ENCODE results near the gene CDC42BPB. TPM values are rescaled to one million over a fixed set of nuclear protein-coding genes. Genes with fewer than 3 reads are reported as not detected.

Gene CDC42BPB
- total RNA-seq, 1 donor from 2014 or later = 55.0 TPM

DNA sequence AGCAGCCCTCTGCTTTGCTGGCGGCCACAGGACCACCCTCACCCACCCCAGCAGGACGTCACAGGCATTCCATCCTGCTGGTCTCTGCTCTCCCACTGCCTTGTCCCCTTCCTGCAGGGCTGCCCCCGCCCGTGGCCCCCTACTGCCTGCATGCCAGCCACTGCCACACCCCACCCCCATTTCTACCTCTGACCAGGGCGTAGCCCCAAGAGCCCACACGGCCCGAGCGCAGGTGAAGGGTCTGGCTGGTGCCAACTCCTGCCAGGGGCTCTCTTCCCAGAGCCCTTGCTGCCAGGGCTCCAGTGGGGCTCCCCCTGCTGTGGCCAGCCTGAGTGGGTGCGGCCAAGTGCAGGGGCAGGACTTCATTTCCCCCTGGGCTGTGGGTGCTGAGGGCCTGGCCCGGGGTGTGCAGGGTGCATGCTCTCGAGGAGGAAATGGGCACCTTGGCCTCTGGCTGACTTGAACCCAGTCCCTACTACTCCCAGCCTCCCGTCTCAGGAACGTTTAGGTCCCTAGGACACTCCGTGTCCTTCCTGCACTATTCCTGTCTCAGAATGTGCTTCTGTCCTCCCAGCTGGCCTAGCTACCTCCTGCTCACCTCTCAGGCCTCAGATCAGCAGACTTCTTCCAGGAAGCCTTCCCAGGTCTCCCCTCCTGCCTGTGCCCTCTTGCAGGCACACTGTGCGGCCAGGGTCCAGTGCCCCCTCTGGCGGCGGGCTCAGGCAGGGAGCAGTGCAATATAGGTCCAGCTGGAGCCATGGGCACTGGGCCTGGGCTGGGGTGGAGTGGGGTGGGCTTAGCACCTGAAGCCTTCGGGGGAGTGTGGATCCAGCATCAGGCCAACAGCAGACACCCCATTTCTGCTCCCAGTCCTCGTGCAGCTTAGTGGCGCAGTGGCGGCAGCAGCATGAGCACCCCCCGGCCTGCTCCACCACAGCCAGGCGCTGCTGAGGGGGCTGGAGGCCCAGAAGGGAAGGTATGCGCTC is 28.1 kb upstream of the CDC42BPB start:
- TF ChIP-seq CTCF (IDR thresholded peaks at IDR 0.05; ENCODE audit: insufficient read depth, low read length, severe bottlenecking) = peak; percentile 9
- DNase-seq (ENCODE audit: low read depth) = no peak
- H3K36me3 ChIP-seq (ENCODE audit: control insufficient read depth, insufficient read depth, low read length) = no peaks in the 10 kb centered on the region
- FAIRE-seq = no peak
- no peak overlapping the region for H3K4me3 ChIP-seq (ENCODE audit: low read depth, low read length)
- H3K27me3 ChIP-seq (ENCODE audit: control insufficient read depth, insufficient read depth, low read length) = peaks cover 21% of the 10 kb centered on the region

- Histone ChIP-seq H3K4me3 (ENCODE audit: low read depth, low read length) (no peak within 1 kb of the TSS), H3K36me3 (ENCODE audit: control insufficient read depth, insufficient read depth, low read length) (no peaks in the 10 kb centered on the region), H3K27me3 (ENCODE audit: control insufficient read depth, insufficient read depth, low read length) (peaks cover 17% of the 10 kb centered on the region)
- no peak for DNase-seq (ENCODE audit: low read depth)
- no peak for FAIRE-seq
- no peak for TF ChIP-seq CTCF (IDR thresholded peaks at IDR 0.05; ENCODE audit: insufficient read depth, low read length, severe bottlenecking)
These were observed 26.9 kb upstream of the CDC42BPB start, which contains the start of gene LBHD2 for GRCh38 chr14:103084021-103084919. Gene LBHD2, plus strand, starts transcription at chr14:103084210. Its CDS starts 1,803 bp downstream, at chr14:103086013.

- no peak for DNase-seq (ENCODE audit: low read depth)
- H3K4me3 ChIP-seq (ENCODE audit: low read depth, low read length) = no peak overlapping the region
- H3K27me3 ChIP-seq (ENCODE audit: control insufficient read depth, insufficient read depth, low read length) = peaks cover 13% of the 10 kb centered on the region
- no peak for TF ChIP-seq CTCF (IDR thresholded peaks at IDR 0.05; ENCODE audit: insufficient read depth, low read length, severe bottlenecking)
- no peak for FAIRE-seq
- no peaks in the 10 kb centered on the region for H3K36me3 ChIP-seq (ENCODE audit: control insufficient read depth, insufficient read depth, low read length)
These were observed 24.6 kb upstream of the CDC42BPB start for GRCh38 chr14:103081951-103082350.

GRCh38 chr14:103078860-103079587 is 21.7 kb upstream of the CDC42BPB start:
- no peak for DNase-seq (ENCODE audit: low read depth)
- Histone ChIP-seq H3K27me3 (ENCODE audit: control insufficient read depth, insufficient read depth, low read length) (no peaks in the 10 kb centered on the region), H3K4me3 (ENCODE audit: low read depth, low read length) (no peak overlapping the region), H3K36me3 (ENCODE audit: control insufficient read depth, insufficient read depth, low read length) (no peaks in the 10 kb centered on the region)
- no peak for TF ChIP-seq CTCF (IDR thresholded peaks at IDR 0.05; ENCODE audit: insufficient read depth, low read length, severe bottlenecking)
- FAIRE-seq = no peak

DNA sequence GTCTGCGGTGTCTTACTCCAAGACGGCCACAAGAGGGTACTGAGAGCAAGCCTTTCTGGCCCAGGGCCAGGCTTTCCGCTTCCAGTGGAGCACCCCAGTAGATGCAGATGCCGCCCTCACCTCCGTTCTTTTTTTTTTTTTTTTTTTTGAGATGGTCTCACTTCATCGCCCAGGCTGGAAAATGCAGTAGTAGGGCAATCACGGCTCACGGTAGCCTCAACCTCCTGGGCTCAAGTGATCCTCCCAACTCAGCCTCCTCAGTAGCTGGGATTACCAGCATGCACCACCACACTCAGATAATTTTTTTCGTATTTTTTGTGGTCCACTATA is 21.0 kb upstream of the CDC42BPB start:
- no peaks in the 10 kb centered on the region for H3K36me3 ChIP-seq (ENCODE audit: control insufficient read depth, insufficient read depth, low read length)
- no peak for FAIRE-seq
- DNase-seq (ENCODE audit: low read depth) = peak; percentile 67
- no peak overlapping the region for H3K4me3 ChIP-seq (ENCODE audit: low read depth, low read length)
- TF ChIP-seq CTCF (IDR thresholded peaks at IDR 0.05; ENCODE audit: insufficient read depth, low read length, severe bottlenecking) = peak; percentile 87
- H3K27me3 ChIP-seq (ENCODE audit: control insufficient read depth, insufficient read depth, low read length) = no peaks in the 10 kb centered on the region

All from bronchial epithelial cell (primary cell).